Right ventricle myocardium inferior (tissue), 1 donor: ENCODE results near the gene TLR9. TPM values are rescaled to one million over a fixed set of nuclear protein-coding genes. Genes with fewer than 3 reads are reported as not detected.
A peak's percentile ranks its signal among the peaks of the same experiment; 100 is the strongest.
"Not testable (repeated sequence)": the region's sequence is repeated elsewhere in the genome, so short reads cannot be mapped to it uniquely, and the experiment has no call there.

Source experiments
- ATAC-seq: fragments of 200-7000 bp; cut with Tn5 transposase; one replicate; pipeline ENCODE4 v1.9.1; 2020; ENCODE audit warnings: mild to moderate bottlenecking, moderate library complexity
- DNase-seq: peaks from one replicate; pipeline ENCODE4 v3.0.0; 2021; ENCODE audit errors: missing footprints
- intact Hi-C: fragments of 100-400 bp; cut with DNase I; formaldehyde crosslinking; loops from one replicate; pipeline ENCODE4 v1.11.0; 2022
- long read RNA-seq: library from polyadenylated mRNA; unstranded; transcript quantifications from one replicate; pipeline ENCODE4 v2.0.0, GENCODE V29; 2021
- total RNA-seq: library from RNA; stranded (reverse); fragmentation: NEBNext Ultra II Directional; extraction: Animal tissue kit (Norgen Biotek cat#: 25700); gene quantifications from one replicate; pipeline ENCODE4 v1.2.1, GENCODE V29; 2021
- donor health status: DM: no; HTN: yes; CAD: no; lungs with severe emphysema.

TLR9 gene
- 0.38 TPM for total RNA-seq
- long read RNA-seq, result 0 reads

DNA sequence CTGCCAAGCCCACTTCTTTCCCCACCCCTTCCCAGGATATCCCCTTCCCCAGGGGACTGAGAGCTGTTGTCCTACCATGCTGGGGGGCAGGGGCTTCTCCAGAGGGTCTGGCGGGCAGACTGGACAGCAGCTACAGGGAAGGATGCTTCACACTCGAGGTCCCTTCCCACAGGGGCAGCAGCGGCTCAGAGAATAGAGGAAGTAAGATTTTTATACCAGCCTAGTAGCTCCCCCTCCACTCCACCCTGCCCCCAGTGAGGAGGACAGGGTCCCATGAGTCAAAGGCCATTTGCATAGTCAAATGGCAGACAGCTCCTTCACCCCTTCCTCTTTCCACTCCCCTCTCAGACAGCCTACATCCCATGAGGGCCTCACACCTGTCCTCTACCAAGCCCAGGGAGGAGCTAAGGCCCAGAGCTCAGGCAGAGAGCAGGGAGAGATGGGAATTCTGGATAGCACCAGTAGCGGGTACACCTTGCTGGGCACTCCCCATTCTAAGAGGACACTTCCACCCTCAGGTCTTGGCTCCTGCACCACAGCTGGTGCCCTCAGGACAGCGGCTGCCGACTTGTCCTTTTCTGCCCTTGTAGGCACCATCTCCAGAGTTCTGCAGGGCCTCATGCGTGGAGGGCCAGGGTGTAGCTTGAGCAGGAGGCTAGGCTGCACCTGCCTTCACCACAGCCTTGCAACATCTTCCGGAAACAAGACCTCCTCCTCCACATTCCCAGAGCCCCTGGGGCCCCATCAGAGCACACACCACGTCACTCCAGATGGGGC lies at the start of gene TLR9:
Gene TLR9, minus strand, starts transcription at position 194 of the 777 bp plus-strand sequence. Its CDS starts 116 bp downstream, at position 78.
- intact Hi-C loops, result no loop called here
- DNase-seq (no peak), ATAC-seq (no peak)

DNA sequence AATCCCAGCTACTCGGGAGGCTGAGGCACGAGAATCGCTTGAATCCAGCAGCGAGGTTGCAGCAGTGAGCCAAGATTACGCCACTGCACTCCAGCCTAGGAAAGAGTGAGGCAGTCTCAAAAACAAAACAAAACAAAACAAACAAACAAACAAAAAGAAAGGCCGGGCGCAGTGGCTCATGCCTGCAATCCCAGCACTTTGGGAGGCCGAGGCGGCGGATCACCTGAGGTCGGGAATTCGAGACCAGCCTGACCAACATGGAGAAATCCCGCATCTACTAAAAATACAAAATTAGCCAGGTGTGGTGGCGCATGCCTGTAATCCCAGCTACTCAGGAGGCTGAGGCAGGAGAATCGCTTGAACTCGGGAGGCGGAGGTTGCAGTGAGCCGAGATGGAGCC lies 49.3 kb upstream of the TLR9 start:
- ATAC-seq, DNase-seq, intact Hi-C loops: not testable (repeated sequence)

- DNase-seq (no peak), ATAC-seq (no peak)
- intact Hi-C loops, result no loop called here
Observed at GRCh38 chr3:52272831-52273230, 47.4 kb upstream of the TLR9 start.

- intact Hi-C loops, DNase-seq, ATAC-seq: not testable (repeated sequence)
Observed at GRCh38 chr3:52272172-52272571, 46.7 kb upstream of the TLR9 start.

- intact Hi-C loops, result no loop called here
- DNase-seq, result no peak
Observed at GRCh38 chr3:52270252-52270754, 44.9 kb upstream of the TLR9 start.

GRCh38 chr3:52269776-52270175 lies 44.3 kb upstream of the TLR9 start:
- intact Hi-C loops, result no loop called here
- ATAC-seq (no peak), DNase-seq (no peak)

More at GRCh38 chr3:52270252-52270754, 44.9 kb upstream of the TLR9 start:
- peak; percentile 18 for ATAC-seq

GRCh38 chr3:52268036-52268435 lies 42.6 kb upstream of the TLR9 start:
- intact Hi-C loops, result no loop called here
- ATAC-seq, result no peak
- DNase-seq, result no peak

GRCh38 chr3:52265387-52265786 lies 39.9 kb upstream of the TLR9 start:
- DNase-seq (no peak), ATAC-seq (no peak)
- intact Hi-C loops, result no loop called here

DNA sequence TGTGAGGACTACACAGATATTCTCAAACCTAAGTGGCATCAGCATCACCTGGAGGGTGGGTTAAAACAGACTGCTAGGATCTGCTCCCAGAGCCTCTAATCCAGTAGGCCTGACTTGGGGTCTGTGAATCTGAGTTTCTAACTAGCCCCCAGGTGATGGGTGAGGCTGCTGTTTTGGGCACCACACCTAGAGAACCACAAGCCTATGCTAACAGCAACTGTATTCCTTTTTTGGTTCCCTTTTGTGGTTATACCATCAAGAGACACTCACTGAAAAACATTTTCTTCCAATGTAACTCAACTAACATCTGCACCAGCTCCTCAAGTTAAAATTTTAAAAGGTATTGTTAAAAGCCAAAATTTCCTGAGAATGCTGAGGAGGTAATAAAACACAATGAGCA lies 37.0 kb upstream of the TLR9 start:
- ATAC-seq (no peak), DNase-seq (no peak)
- intact Hi-C loops, result no loop called here

DNA sequence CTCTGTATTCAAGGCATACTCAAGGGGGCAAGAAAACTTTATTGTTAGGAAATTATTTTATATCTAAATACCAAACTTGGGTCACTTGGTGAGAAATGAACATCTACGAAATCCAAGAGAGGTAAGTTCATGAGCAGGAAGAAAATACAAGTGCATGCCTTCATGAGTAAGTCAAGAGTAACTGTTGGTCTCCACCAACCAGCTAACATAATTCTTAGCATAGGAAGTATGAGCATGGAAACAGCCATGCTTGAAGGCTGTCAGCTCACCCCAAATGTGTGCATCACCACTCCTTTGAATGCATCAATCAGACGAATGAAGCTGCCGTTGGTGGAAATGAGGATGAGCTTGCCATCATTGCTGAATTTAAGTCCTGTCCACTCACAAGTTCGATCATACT lies 34.0 kb upstream of the TLR9 start:
- intact Hi-C loops, result no loop called here
- DNase-seq (no peak), ATAC-seq (no peak)

DNA sequence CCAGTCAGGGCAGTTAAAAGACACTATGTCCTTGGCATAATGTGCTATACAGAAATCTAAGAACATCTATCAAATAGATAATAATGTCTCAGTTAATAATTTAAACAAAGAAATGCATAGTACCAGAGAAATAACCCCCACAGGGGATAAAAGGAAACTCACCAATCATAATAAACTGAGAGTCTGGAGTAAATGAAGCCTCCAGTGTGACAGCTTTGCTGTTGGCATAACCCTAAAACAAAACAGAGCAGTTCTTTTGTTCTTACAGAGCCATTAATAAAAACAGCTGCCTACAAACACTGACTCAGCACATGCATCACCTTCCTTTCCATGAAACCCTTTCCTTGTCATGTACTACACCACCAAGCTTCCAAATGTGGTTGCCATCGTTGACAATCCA lies 33.6 kb upstream of the TLR9 start:
- no peak for DNase-seq
- no peak for ATAC-seq
- intact Hi-C loops, result no loop called here

DNA sequence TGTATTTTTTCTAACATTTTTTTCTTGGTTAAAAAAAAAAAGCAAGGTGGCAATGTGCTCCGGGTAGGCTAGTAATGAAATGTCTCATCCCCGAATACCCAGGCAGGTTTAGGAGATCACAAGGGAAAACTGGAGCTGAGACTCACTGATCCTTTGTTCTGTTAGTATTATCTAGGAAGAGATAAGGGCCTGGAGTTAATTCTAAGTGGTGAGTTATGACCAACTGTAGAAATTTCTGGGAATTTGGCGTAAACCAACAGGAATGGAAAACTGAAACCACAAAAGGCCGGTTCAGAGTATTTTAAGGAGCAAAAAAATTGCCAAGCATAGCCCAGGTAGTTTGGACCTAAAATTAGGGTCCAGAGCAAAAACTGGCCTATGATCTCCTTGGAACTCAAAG lies 32.5 kb upstream of the TLR9 start:
- intact Hi-C loops, result no loop called here
- ATAC-seq (no peak), DNase-seq (no peak)

GRCh38 chr3:52256622-52257021 lies 31.2 kb upstream of the TLR9 start:
- intact Hi-C loops, result no loop called here
- ATAC-seq, result no peak
- DNase-seq, result no peak

DNA sequence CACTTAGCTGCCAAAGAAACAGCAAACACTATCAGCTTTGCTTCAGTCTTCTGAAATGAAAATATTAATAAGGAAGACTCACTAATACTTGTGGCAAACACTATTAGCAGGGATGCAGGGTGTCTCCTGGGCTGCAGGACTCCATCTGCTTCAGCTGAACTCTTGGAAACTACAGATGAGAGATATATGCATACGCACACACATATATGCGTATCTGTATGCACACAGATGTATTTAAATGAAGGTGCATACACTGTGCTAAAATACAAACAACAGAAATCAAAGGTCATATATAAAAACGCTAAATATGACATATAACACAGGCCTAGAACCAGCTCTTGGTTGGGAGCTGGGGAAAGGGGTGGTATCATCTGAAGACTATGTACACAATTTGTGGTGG lies 30.7 kb upstream of the TLR9 start:
- intact Hi-C loops, result no loop called here
- ATAC-seq, result no peak
- no peak for DNase-seq

GRCh38 chr3:52254608-52255007 lies 29.2 kb upstream of the TLR9 start:
- ATAC-seq, result no peak

DNA sequence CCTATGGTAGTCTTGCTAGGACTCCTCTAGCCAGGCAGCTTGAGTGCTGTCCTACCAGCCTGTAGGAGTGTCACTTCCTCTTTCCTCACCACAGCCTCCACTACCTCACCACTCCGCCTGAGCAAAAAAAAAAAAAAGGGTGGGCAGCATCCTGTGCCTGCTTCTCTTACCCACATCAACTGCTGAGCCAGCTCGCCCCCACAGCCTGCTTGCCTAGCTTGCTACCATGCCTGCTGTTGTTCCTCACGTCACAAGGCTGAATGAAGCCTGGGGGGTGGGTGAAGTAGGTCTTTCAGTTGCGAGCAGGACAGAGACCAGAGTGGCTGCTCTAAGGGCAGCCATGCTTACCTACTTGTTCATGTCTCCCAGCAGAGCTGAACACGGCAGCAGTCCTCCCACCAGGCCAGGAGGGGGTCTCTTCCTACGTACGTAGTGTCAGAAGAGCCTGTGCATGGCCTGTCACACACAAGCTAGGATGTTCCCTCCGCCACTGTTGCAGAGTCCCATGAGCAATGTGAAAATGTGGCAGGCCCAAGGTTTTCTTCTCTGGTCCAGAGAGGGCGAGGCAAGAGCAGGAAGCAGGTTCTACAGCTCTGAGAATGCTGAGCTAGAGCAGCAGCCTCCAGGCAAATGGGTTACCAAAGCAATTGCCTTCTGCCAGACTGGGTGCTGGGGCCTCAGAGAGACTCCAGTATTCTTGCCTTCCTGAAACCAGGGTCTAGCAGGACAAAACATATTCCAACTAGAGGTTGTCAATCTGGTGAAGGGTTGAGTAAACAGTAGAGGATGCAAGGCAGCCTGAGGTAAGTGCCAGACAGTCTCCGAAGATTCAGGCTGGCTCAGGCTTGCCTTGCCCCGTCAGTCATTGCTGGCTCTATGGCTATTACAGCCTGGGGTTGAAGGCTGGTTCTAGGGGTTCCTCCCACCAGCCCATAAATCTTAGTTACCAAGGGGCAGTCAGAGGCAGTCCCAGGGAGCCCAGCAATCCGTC lies 28.2 kb upstream of the TLR9 start:
- DNase-seq (no peak), ATAC-seq (peak; percentile 72)
- intact Hi-C loops, result no loop called here

More at GRCh38 chr3:52254608-52255007, 29.2 kb upstream of the TLR9 start:
- no peak for DNase-seq
- intact Hi-C loops, result no loop called here

GRCh38 chr3:52250122-52250521 lies 24.7 kb upstream of the TLR9 start:
- ATAC-seq, result no peak
- DNase-seq, result no peak
- intact Hi-C loops, result no loop called here

DNA sequence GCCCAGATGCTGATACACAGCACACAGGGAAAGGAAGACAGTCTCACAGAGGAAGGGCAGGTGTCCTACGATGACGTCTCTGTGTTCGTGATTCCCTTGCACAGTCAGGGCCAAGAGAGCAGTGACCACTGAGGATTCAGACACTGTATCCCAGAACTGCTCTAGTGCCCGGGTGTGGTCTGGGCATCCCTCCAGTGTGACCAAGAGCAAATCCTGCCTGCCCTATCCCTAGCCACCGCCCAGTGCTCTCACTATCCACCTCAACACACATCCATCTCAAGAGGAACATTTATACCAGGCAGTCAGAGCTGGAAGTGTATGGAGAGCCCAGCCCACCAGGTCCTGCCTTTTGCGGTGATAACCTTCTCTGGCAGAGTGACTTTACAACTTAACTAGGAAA lies 24.2 kb upstream of the TLR9 start:
- ATAC-seq, result no peak
- intact Hi-C loops, result no loop called here
- DNase-seq, result no peak

DNA sequence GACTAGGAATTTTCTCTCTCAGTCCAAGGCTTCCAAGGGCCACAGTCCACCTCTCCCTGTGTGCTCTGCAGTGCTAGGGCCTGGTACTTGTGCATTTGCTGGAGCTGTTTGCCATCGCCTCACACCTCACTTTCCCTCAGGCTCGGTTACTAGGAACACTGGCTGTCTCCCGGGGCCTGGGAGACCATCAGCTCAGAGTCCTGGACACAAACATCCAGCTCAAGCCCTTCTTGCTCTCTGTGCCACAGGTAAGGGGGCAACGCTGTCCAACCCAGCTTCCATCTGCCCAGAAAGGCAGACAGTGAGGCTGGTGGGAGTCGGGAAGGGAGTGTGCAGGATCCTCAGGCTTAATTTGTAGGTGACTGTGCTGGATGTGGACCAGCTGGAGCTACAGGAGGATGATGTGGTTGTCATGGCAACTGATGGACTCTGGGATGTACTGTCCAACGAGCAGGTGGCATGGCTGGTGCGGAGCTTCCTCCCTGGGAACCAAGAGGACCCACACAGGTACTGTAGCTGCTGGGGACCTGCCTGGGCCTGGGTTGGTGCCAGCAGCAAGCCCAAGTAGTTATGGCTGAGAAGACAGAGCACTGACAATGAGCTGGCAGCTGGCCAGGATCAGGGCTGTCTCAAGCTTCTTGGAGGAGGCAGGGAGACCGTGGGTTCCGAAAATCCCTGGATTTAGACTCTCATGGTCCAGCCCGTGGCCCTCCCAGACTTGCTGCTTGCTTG lies 23.5 kb upstream of the TLR9 start:
- DNase-seq, result no peak
- intact Hi-C loops, result no loop called here
- ATAC-seq, result no peak
